H1 (cell line): Measurements from ENCODE around the gene AGFG1. TPM values are rescaled to one million over a fixed set of nuclear protein-coding genes. Genes with fewer than 3 reads are reported as not detected.

Experiments
- BACH1 ChIP-seq: IDR thresholded peaks from 2 replicates; pipeline ENCODE4 v1.6.1; 2012; ENCODE audit warnings: low read length, improper control_type of control experiment
- BCL11A ChIP-seq, 2 experiments: IDR thresholded peaks; one replicate each; pipeline ENCODE4 v1.6.1; 2011; ENCODE audit warnings: low read depth in 2 of 2, low read length in 2 of 2, mild to moderate bottlenecking in 2 of 2
- TBP ChIP-seq: IDR thresholded peaks from 2 replicates; pipeline ENCODE4 v1.6.1; 2011; ENCODE audit warnings: low read depth, low read length, improper control_type of control experiment
- polyA plus RNA-seq, 7 experiments: library from polyadenylated mRNA; depleted of rRNA in 3 of 7; stranded (reverse) in 5 of 7; unstranded in 2 of 7; fragments of >200 nt in 5 of 7; fragments of 200-250 nt in 2 of 7; gene quantifications; 1 replicate in 5 of 7; 2 replicates in 1 of 7; 4 replicates in 1 of 7; pipeline versions ENCODE4 v1.2.1 to v1.2.3, GENCODE V29; 2011 to 2013; ENCODE audit warnings: missing spikeins in 2 of 7, mixed read lengths in 2 of 7
- total RNA-seq: library from RNA; stranded (reverse); fragmentation: NEBNext Ultra II Directional; extraction: Animal tissue kit (Norgen Biotek cat#: 25700); gene quantifications from 2 replicates; pipeline ENCODE4 v1.2.1, GENCODE V29; 2021

Gene AGFG1
- total and polyA plus RNA-seq, 2 of the 8 experiments (the other 6 are each of a cell fraction or from before 2014, with no cell fraction given) = 102 to 147 TPM

GRCh38 chr2:227506456-227506855, 34.5 kb downstream of the AGFG1 start (continued):
- TF ChIP-seq BACH1 = no peak
- no peak for TF ChIP-seq TBP
- TF ChIP-seq BCL11A (IDR thresholded peaks at IDR 0.05; ENCODE audit: low read depth in 2 of 2, low read length in 2 of 2) = no peak
- TF ChIP-seq, all 59 proteins: peak for 0
